Tibial nerve (tissue), 4 donors: ENCODE measurements around the gene USP22. TPM values are rescaled to one million over a fixed set of nuclear protein-coding genes. Genes with fewer than 3 reads are reported as not detected.

Source experiments
- DNase-seq, 2 donors: peaks; one replicate each; pipeline ENCODE4 v3.0.0-alpha.2; 2019; ENCODE audit warnings: low spot score in 2 of 2
- H3K27ac ChIP-seq, 4 donors: fragments of 200-600 bp; sonication (generic) in 3 of 4; one replicate each; pipeline ENCODE4 v1.5.1; 2017 to 2019; ENCODE audit warnings: mild to moderate bottlenecking in 1 of 4
- H3K27me3 ChIP-seq, 2 donors: fragments of 200-600 bp; sonication (generic) in 1 of 2; one replicate each; pipeline versions ENCODE4 v1.5.1 to v1.6.0; 2017 to 2019
- H3K36me3 ChIP-seq, 3 donors: fragments of 200-600 bp; sonication (generic); one replicate each; pipeline ENCODE4 v1.5.1; 2018 to 2019
- H3K4me1 ChIP-seq, 4 donors: fragments of 200-600 bp; sonication (generic) in 3 of 4; one replicate each; pipeline ENCODE4 v1.5.1; 2017 to 2019
- H3K4me3 ChIP-seq, 4 donors: fragments of 200-600 bp; sonication (generic) in 3 of 4; one replicate each; pipeline ENCODE4 v1.5.1; 2017 to 2019; ENCODE audit warnings: mild to moderate bottlenecking in 1 of 4, moderate library complexity in 1 of 4
- H3K9me3 ChIP-seq, 4 donors: fragments of 200-600 bp; sonication (generic) in 3 of 4; one replicate each; pipeline ENCODE4 v1.5.1; 2017 to 2019
- CTCF ChIP-seq, 5 experiments: fragments of 200-600 bp in 3 of 5; fragments of 450-650 bp in 2 of 5; sonication (generic) in 3 of 5; IDR thresholded peaks; one replicate each; pipeline ENCODE4 v1.5.1; 2016 to 2019; ENCODE audit warnings: antibody characterized with exemption in 5 of 5, mild to moderate bottlenecking in 3 of 5, moderate library complexity in 2 of 5
- EP300 ChIP-seq, 2 donors: sonication (generic); formaldehyde crosslinking; IDR thresholded peaks; one replicate each; pipeline ENCODE4 v1.6.1; 2017; ENCODE audit warnings: antibody characterized with exemption in 2 of 2, mild to moderate bottlenecking in 1 of 2
- POLR2A ChIP-seq, 2 donors: fragments of 450-650 bp; IDR thresholded peaks; one replicate each; pipeline ENCODE4 v1.6.1; 2017; ENCODE audit warnings: antibody characterized with exemption in 2 of 2, mild to moderate bottlenecking in 2 of 2, moderate library complexity in 2 of 2
- WGBS, 2 donors: methylation state at CpG; one replicate each; pipeline ENCODE4 v1.1.5; 2018; 5-methylcytosine and 5-hydroxymethylcytosine counted together
- total RNA-seq, 4 donors: library from RNA; depleted of rRNA; stranded (reverse); fragments of >200 nt; gene quantifications; one replicate each; pipeline ENCODE4 v1.1.0, GENCODE V29; 2016

The USP22 gene
- total RNA-seq, 4 donors from 2014 or later = 109 to 169 (median 133) TPM

- Histone ChIP-seq H3K27ac (no peak overlapping the region), H3K9me3 (no peaks in the 10 kb centered on the region), H3K4me3 (no peak overlapping the region), H3K36me3 (peaks cover 0 to 100% (median 45%) of the 10 kb centered on the region in 3 donors), H3K4me1 (peaks cover 0 to 16% (median 0%) of the 10 kb centered on the region in 4 donors), H3K27me3 (no peaks in the 10 kb centered on the region)
- no peak for TF ChIP-seq CTCF (IDR thresholded peaks at IDR 0.05)
- no peak for TF ChIP-seq POLR2A (IDR thresholded peaks at IDR 0.05)
- TF ChIP-seq EP300 (IDR thresholded peaks at IDR 0.05) = no peak
- DNase-seq = no peak
- 74 to 76% methylated on average over 8 of the region's 8 CpGs for WGBS, 2 donors
These were observed 30.1 kb downstream of the USP22 start for GRCh38 chr17:21012736-21013135.

- no peak for DNase-seq
- 75 to 80% methylated on average over 24 to 27 of the region's 27 CpGs for WGBS, 2 donors
- Histone ChIP-seq H3K4me1 (peaks cover 0 to 31% (median 0%) of the 10 kb centered on the region in 4 donors), H3K36me3 (peaks cover 0 to 100% (median 35%) of the 10 kb centered on the region in 3 donors), H3K27me3 (no peaks in the 10 kb centered on the region), H3K4me3 (no peak overlapping the region), H3K9me3 (no peaks in the 10 kb centered on the region), H3K27ac (no peak overlapping the region)
- no peak for TF ChIP-seq CTCF (IDR thresholded peaks at IDR 0.05)
- TF ChIP-seq EP300 (IDR thresholded peaks at IDR 0.05) = no peak
- no peak for TF ChIP-seq POLR2A (IDR thresholded peaks at IDR 0.05)
These were observed 31.9 kb downstream of the USP22 start for GRCh38 chr17:21010705-21011596.

GRCh38 chr17:21008992-21009671, 33.7 kb downstream of the USP22 start:
- H3K27ac ChIP-seq = peak overlapping the region in 1 of 4 donors; percentile 2
- TF ChIP-seq EP300 (IDR thresholded peaks at IDR 0.05) = no peak
- TF ChIP-seq POLR2A (IDR thresholded peaks at IDR 0.05) = no peak
- no peak for TF ChIP-seq CTCF (IDR thresholded peaks at IDR 0.05)
- H3K27me3 ChIP-seq = no peaks in the 10 kb centered on the region
- WGBS, 2 donors = 82 to 83% methylated on average over 10 of the region's 10 CpGs
- peaks cover 0 to 100% (median 33%) of the 10 kb centered on the region in 3 donors for H3K36me3 ChIP-seq
- H3K4me3 ChIP-seq = no peak overlapping the region
- peaks cover 0 to 42% (median 3%) of the 10 kb centered on the region in 4 donors for H3K4me1 ChIP-seq
- no peak for DNase-seq
- no peaks in the 10 kb centered on the region for H3K9me3 ChIP-seq

GRCh38 chr17:21008160-21008915, 34.5 kb downstream of the USP22 start:
- peaks cover 0 to 47% (median 3%) of the 10 kb centered on the region in 4 donors for H3K4me1 ChIP-seq
- no peak overlapping the region for H3K4me3 ChIP-seq
- H3K27me3 ChIP-seq = no peaks in the 10 kb centered on the region
- no peaks in the 10 kb centered on the region for H3K9me3 ChIP-seq
- WGBS, 2 donors = 67 to 69% methylated on average over 13 of the region's 13 CpGs
- H3K27ac ChIP-seq = peak overlapping the region in 2 of 4 donors; percentile 26 to 65
- no peak for DNase-seq
- peak in 1 of 2 donors; percentile 20 for TF ChIP-seq EP300 (IDR thresholded peaks at IDR 0.05)
- TF ChIP-seq CTCF (IDR thresholded peaks at IDR 0.05) = no peak
- no peak for TF ChIP-seq POLR2A (IDR thresholded peaks at IDR 0.05)
- peaks cover 0 to 100% (median 33%) of the 10 kb centered on the region in 3 donors for H3K36me3 ChIP-seq
